Spleen (tissue), 3 donors: ENCODE measurements around the gene LITAF.

Experiments
- POLR2A ChIP-seq, 3 donors: fragments of 450-650 bp; IDR thresholded peaks; one replicate each; pipeline ENCODE4 v1.5.1; 2017; ENCODE audit warnings: antibody characterized with exemption in 3 of 3, mild to moderate bottlenecking in 1 of 3
- POLR2AphosphoS5 ChIP-seq, 3 donors: sonication (generic); formaldehyde crosslinking; IDR thresholded peaks; one replicate each; pipeline ENCODE4 v1.5.1; 2017; ENCODE audit warnings: antibody characterized with exemption in 3 of 3

DNA sequence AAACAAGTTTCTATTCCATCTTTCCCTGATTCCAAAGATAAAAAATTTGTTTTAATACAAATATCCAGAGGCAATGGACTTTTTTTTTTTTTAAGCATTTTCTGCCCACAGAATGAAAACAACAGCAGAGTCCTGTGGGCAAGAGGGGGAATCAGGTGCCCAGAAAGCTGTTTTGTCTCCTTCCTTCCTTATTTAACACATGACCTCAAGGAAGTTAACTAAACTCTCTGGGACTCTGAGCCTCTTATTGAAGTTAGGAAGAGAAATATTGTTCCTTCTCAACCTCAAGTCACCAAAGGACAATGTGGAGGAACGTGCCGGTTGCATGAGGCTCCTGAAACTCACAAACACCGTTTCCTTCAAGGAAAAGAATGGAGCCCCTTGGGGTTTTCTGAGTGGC lies 34.9 kb downstream of the LITAF start:
- TF ChIP-seq POLR2A (IDR thresholded peaks at IDR 0.05) (no peak), POLR2AphosphoS5 (IDR thresholded peaks at IDR 0.05) (no peak)
